NOMO-1 (cell line): ENCODE data around the gene MCTP2.

Source experiments
- DNase-seq, 2 experiments: peaks; one replicate each; lab custom pipeline; 2025; ENCODE audit not compliant: unreplicated experiment in 2 of 2; lab: John Stamatoyannopoulos, UW

MCTP2 gene, protein sequence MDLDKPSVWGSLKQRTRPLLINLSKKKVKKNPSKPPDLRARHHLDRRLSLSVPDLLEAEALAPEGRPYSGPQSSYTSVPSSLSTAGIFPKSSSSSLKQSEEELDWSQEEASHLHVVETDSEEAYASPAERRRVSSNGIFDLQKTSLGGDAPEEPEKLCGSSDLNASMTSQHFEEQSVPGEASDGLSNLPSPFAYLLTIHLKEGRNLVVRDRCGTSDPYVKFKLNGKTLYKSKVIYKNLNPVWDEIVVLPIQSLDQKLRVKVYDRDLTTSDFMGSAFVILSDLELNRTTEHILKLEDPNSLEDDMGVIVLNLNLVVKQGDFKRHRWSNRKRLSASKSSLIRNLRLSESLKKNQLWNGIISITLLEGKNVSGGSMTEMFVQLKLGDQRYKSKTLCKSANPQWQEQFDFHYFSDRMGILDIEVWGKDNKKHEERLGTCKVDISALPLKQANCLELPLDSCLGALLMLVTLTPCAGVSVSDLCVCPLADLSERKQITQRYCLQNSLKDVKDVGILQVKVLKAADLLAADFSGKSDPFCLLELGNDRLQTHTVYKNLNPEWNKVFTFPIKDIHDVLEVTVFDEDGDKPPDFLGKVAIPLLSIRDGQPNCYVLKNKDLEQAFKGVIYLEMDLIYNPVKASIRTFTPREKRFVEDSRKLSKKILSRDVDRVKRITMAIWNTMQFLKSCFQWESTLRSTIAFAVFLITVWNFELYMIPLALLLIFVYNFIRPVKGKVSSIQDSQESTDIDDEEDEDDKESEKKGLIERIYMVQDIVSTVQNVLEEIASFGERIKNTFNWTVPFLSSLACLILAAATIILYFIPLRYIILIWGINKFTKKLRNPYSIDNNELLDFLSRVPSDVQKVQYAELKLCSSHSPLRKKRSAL

DNA sequence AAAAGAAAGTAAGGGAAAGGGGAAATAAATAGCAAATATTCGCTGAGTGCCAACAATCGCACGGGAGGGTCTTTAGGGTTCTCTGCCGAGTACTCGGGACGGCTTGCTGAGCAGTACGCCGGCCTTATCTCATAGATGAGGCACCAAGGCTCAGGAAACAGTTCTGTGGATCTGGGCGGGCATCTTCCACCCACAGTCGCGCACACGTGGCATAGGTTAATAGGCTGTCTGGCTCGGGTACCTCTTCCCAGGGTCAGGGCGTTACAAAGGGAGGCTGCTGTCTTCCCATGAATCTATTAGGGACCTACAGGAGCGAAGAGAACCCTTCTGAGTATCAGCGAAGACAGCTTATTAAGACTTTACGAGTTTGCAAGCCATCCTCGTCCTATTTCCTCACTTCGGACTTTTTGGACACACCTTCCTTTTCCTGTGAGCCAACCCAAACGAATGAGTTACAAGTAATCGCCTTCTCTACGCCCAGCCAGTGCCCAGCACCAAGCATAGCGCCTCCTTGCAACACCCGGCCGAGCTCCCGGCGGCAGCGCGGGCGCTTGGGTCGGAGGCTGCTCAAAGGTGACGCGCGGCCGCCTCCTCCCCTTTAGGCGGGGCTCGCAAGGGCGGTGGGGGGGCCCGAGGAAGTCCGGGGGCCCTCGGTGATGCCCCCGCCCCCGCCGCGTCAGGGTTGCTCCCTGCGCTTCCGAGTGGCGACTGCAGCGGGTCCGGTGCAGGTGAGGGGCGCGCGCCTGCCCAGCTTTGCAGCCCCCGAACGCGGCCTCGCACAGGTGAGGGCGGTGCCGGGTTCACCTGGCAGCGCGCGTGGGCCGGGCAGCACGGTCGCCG lies at the start of gene MCTP2:
Gene MCTP2, plus strand, starts transcription at position 679 of the 840 bp plus-strand sequence. CDS start 66,705 bp downstream, outside the sequence.
- DNase-seq: peak; percentile 97 to 98

GRCh38 chr15:94182883-94183282 lies 48.5 kb upstream of the MCTP2 start:
- no peak for DNase-seq

DNA sequence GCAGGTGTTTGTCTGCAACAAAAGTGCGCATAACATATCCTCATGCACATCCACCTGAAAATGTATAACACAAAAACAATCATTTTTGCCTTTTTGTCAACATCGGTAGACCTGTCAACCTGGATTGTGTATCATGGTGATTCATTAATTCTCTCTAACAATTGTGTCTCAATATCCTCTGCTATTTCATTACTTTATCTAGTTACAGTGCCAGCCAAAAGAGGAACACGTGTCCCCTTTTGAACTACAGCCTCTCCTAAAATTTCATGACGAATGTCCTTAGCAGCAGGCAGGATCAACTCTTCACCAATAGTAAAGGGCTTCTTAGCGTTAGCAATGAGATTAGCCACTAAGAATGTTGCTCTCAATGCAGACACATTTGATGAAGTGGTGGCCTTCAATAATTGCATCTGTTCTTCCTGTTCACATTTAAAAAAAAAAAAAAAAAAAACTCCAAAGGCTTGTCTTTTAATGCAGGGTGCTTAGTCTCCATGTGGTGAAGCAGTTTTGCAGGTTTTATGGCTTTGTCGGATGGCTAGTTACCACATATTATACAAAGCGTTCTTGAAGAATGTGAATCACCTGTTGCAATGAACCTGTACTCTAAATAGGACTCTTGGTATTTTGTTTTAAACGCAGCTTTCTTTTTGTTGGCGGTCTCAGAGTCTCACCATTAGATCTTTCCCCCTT lies 45.7 kb upstream of the MCTP2 start:
- DNase-seq: peak; percentile 44 to 63

GRCh38 chr15:94186770-94187331 lies 44.5 kb upstream of the MCTP2 start:
- DNase-seq: no peak

GRCh38 chr15:94193906-94194305 lies 37.5 kb upstream of the MCTP2 start:
- DNase-seq: no peak

GRCh38 chr15:94196531-94196930 lies 34.8 kb upstream of the MCTP2 start:
- DNase-seq: peak in 1 of 2 experiments; percentile 24

DNA sequence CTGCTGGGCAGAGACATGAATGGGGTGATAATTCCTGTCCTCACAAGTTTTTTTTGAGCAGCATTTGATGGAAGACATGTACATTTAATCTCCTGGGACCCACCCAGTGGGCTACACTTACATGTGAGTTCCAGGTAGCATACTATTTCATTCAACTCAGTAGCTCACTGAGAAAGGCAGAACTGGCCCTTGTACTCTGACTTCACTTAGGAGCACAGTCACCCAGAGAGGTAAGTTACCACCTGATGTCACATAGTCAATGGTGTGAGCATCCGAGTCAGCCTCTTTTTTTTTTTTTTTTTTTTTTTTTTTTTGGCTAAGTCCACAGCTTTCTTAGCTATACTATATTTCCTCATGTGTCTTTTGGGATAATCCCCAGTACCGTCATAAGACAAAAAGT lies 32.7 kb upstream of the MCTP2 start:
- DNase-seq: no peak

DNA sequence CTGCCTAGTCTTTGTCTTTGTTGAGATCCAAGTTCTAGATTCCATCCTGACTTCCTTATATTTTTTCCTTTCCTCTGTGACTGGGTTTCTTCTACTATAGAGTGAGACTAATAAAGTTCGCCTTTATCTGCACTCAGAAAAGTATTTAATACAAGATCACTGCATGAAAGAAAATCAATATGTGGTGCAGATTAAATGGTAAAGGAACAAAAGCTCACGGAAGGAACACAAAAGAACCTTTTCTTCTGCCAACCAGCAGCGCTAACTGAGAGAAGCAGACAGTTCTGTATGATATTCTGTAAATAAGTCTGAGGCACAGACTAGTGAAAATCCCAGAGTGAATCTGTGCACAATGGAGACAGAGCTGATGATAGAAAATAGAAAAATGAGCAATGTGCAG lies 31.6 kb upstream of the MCTP2 start:
- no peak for DNase-seq

GRCh38 chr15:94203306-94203705 lies 28.1 kb upstream of the MCTP2 start:
- peak; percentile 5 to 62 for DNase-seq

- DNase-seq: peak; percentile 69 to 86
Observed at GRCh38 chr15:94205366-94205765, 26.0 kb upstream of the MCTP2 start.

- peak; percentile 75 to 98 for DNase-seq
Observed at GRCh38 chr15:94206463-94207167, 24.7 kb upstream of the MCTP2 start.

DNA sequence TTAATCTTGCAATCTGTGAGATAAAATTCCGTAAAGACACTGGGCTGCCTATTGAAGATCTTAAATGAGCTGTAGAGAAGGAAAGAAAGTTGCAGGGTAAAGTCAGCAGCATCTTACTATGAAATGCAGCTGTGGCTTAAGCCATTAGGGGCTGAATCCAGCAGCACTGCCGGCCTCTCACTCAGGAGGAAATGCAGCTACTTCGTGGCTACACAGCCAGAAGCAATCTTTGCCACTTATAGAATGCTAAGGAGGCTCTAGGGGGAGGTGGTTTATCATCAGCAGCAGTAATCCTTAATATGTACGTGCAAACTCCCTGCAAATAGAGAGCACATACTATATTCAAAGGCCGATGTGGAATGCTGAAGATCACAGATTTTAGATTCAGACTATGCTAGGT lies 19.1 kb upstream of the MCTP2 start:
- DNase-seq: no peak

DNA sequence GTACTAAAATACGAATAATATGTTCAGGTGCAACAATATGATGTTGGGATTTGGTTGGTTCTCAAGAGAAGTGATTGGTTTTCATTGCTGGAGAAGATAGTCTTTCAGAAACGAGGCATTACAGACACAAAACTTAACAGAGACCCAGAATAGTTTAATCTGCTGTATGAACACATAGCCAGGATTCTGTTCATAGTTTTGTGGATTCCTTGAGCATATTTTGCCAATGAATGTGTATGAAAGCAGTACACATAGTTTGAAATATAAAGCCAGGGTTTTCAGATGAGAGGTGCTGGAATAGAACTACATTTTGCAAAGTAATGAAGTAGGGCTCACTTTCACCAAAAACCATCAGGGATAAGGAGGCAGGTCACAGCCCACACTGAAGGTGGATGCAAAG lies 5.7 kb upstream of the MCTP2 start:
- DNase-seq: no peak

DNA sequence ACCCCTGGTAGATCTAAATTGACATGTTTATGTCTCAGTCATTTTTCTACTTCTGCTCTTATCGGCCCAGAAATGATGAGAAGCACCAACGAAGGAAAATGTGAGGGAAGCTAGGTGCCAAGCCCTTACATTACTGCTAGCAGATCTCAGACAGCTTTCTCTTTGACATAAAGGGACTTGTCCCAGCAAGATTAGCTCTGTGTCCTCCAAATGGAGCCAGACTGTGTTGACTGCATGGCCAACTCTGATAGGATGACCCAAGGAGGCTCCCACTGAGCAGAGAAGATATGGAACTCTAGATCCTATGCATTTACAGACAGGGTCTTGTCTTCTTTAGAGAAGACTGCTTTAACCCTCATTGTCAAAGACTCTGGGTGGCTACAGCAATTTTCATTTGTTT lies 2.8 kb upstream of the MCTP2 start:
- DNase-seq: no peak

- DNase-seq: peak; percentile 65 to 88
Observed at GRCh38 chr15:94229591-94230369, 1.6 kb upstream of the MCTP2 start.

DNA sequence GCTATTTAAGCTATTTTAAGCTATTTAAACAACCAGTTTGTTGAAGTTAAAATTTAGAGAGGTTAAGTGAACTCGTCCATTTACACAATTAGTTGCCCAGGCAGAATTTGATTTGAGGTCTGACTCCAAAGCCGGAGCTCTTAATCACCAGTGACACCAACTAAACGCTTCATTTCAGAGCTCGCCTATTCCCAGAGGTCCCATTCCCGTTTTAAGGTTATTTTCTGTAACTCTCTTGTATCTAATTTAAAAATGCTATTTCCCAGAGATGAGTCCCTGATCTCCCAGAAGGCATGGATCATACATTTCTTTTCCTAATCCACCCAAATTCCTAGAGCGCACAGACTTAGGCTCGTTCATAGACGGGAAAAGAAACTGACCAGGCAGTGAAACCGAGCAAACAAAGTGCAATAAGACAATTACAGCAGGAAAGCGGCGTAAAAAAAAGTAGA lies 904 bp upstream of the MCTP2 start:
- DNase-seq: no peak

DNA sequence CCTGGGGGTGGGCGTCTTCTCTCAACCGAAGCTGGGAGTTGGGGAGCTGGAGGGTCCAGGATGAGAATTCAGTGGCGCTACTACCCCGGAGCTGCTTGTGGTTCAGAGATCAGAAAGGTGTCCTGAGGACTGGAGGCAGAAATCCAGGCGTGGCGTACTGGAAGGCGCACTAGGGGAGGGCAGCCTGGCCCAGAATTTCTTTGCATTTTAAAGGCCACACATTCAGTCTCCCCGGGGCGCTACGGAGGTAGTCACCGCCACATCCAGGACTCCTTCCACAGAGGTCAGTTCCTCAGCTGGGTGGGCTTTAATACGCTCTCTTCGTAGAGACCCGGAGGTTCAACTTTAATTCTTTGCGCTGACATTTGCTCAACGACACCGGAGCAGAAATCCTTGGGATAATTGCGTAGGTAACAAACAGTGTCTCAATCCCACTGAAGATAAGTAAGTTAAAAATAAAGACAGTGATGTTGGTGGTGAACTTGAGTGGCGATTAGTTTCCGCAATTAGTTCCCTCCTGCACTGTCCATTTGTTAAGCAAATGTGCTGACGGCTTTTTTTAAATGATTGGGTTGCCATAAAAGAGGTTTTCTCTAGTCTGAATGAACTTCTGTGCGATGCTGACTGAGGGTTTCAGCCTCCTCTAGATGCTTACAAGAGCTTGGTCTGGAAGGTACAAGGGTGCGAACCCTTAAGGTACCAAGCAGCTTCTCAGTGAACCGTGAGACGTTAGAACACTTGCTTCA lies 535 bp downstream of the MCTP2 start:
- peak; percentile 32 to 41 for DNase-seq

- peak in 1 of 2 experiments; percentile 50 for DNase-seq
Observed at GRCh38 chr15:94233441-94233840, 2.1 kb downstream of the MCTP2 start.
